ENCODE results near the gene NCOA5.

The NCOA5 gene

DNA sequence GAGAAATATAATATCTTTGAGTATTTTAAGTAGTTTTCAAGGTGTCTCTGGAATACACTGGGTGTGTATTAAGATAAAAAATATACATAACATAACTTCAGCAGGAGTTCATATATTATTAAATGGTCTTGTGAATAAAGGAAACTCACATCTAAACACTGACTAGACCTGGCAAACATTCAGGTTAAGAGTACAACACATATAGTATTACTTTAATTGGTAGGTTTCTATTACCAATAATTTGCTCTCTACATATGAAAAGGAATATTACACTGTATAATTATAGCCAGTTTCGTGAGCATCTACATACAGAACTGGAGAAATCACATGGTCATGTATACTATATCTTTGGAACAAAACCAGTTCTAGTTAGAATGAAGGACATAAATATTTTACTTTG lies 8.7 kb downstream of the NCOA5 start:
- CTCF ChIA-PET = interaction anchor here (0.9 to 3.7 kb wide), 4 partner anchors 8 to 111 kb away, joined by 3 to 13 read pairs (median 7); no protein-coding TSS in a partner anchor
- H3K4me3 ChIP-seq (ENCODE audit: low read depth, low read length) = no peak overlapping the region

DNA sequence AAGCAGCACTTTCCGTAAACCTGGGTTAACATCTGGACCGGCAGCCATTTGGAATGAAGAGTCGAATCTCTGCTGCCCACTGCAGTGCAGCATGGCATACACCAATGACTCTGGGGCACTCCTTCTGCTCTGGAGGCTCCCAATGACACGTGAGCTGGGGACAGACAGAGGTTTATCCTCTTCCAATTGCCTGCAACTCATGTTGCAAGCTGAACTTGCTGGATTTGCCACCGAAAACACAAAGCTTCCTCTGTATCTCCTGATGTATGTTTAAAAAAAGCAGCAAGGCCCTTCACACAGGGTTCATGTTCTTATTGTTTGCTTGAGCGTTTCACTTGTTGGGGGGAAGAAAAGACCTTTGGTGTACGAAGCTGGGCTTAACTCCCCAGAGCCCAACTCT lies 10.8 kb downstream of the NCOA5 start:
- DNase-seq (ENCODE audit: low read depth, low spot score) = no peak
- CTCF ChIA-PET = interaction anchor here (1.4 to 3.7 kb wide), 2 partner anchors 9 to 21 kb away, joined by 12 to 13 read pairs; no protein-coding TSS in a partner anchor
- H3K4me3 ChIP-seq (ENCODE audit: low read depth, low read length) = no peak overlapping the region
- POLR2A ChIA-PET = no interaction called here
- TF ChIP-seq, protein P1, sequence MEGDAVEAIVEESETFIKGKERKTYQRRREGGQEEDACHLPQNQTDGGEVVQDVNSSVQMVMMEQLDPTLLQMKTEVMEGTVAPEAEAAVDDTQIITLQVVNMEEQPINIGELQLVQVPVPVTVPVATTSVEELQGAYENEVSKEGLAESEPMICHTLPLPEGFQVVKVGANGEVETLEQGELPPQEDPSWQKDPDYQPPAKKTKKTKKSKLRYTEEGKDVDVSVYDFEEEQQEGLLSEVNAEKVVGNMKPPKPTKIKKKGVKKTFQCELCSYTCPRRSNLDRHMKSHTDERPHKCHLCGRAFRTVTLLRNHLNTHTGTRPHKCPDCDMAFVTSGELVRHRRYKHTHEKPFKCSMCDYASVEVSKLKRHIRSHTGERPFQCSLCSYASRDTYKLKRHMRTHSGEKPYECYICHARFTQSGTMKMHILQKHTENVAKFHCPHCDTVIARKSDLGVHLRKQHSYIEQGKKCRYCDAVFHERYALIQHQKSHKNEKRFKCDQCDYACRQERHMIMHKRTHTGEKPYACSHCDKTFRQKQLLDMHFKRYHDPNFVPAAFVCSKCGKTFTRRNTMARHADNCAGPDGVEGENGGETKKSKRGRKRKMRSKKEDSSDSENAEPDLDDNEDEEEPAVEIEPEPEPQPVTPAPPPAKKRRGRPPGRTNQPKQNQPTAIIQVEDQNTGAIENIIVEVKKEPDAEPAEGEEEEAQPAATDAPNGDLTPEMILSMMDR (IDR thresholded peaks at IDR 0.05; ENCODE audit: insufficient read depth, low read length, missing control alignments) = no peak

More for the DNA sequence above, 8.7 kb downstream of the NCOA5 start:
- TF ChIP-seq, protein P1 (IDR thresholded peaks at IDR 0.05; ENCODE audit: insufficient read depth, low read length, missing control alignments) = no peak
- POLR2A ChIA-PET = no interaction called here
- no peak for DNase-seq (ENCODE audit: low read depth, low spot score)

DNA sequence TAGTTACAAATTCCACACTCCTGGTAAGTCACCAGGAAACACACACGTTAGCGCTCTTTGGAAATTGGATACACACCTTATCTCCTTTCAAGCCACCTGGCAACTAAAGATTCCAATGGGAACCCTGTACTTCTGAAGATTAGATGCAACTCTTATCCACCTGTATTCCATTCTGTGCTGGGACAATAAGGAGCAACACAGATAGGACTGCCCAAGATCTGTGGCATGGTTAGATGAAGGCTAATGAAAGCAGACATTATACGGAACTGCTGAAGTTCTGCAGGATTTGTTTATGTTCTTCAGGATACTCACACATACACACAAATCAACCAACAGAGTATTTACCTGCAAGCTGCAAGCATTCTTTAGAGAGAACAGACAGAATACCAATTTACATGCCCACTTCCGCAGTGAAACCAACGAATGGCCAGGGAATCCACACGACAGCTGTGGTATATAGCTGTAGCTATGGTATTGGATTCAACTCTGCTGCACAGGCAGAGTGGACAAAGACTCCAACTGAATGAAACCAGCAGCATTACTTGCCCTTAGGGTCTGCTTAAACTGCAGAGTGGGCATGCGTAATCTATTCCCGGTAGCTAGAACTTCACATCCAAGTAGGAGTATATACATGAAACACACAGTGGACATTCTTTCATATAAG lies 12.0 kb downstream of the NCOA5 start:
- POLR2A ChIA-PET = no interaction called here
- DNase-seq (ENCODE audit: low read depth, low spot score) = no peak
- CTCF ChIA-PET = interaction anchor here (1.1 to 3.7 kb wide), 3 partner anchors 8 to 20 kb away, joined by 3 to 13 read pairs (median 12); no protein-coding TSS in a partner anchor
- H3K4me3 ChIP-seq (ENCODE audit: low read depth, low read length) = no peak overlapping the region
- TF ChIP-seq, protein P1 (IDR thresholded peaks at IDR 0.05; ENCODE audit: insufficient read depth, low read length, missing control alignments) = no peak

DNA sequence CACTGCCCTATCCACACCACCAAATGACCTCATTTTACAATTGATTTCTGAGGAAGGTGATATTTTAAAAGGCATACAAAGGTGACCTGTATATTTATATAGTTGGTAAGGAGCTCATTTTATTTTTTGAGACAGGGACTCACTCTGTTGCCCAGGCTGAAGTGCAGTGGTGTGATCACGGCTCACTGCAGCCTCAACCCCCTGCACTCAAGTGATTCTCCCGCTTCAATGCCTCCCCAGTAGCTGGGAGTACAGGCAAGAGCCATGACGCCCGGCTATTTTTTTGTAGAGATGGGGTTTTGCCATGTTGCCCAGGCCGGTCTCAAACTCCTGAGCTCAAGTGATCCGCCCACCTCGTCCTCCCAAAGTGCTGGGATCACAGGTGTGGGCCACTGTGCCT lies 13.0 kb downstream of the NCOA5 start:
- DNase-seq (ENCODE audit: low read depth, low spot score) = no peak
- TF ChIP-seq, protein P1 (IDR thresholded peaks at IDR 0.05; ENCODE audit: insufficient read depth, low read length, missing control alignments) = no peak
- CTCF ChIA-PET = interaction anchor here (1.1 to 1.4 kb wide), 2 partner anchors 9 to 11 kb away, joined by 3 to 6 read pairs; no protein-coding TSS in a partner anchor
- POLR2A ChIA-PET = interaction anchor here (0.5 to 0.6 kb wide), 2 partner anchors 19 to 715 kb away, joined by 3 to 4 read pairs; no protein-coding TSS in a partner anchor
- no peak overlapping the region for H3K4me3 ChIP-seq (ENCODE audit: low read depth, low read length)

DNA sequence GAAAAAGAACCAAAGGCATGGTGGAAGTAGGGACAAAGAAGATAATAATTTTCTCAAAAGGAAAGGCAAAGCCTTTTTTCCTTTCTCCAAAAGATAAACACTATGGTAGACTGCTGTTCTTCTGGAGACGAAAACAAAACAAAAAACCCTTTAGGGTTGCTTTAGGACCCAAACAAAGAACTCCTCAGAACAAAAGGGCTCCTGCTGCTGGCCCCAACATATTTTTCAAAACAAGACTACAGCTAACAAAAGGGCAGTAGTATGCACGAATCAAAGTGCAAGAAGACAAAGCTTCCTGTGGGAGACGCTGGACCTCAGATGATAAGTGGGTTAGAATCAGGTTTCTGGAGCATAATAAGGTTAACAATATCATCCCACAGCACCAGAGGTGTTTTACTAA lies 15.8 kb downstream of the NCOA5 start:
- TF ChIP-seq, protein P1 (IDR thresholded peaks at IDR 0.05; ENCODE audit: insufficient read depth, low read length, missing control alignments) = no peak
- no peak overlapping the region for H3K4me3 ChIP-seq (ENCODE audit: low read depth, low read length)
- ChIA-PET CTCF (interaction anchor here (1.3 to 1.4 kb wide), 2 partner anchors 16 to 60 kb away, joined by 4 to 5 read pairs; no protein-coding TSS in a partner anchor), POLR2A (no interaction called here)
- no peak for DNase-seq (ENCODE audit: low read depth, low spot score)

DNA sequence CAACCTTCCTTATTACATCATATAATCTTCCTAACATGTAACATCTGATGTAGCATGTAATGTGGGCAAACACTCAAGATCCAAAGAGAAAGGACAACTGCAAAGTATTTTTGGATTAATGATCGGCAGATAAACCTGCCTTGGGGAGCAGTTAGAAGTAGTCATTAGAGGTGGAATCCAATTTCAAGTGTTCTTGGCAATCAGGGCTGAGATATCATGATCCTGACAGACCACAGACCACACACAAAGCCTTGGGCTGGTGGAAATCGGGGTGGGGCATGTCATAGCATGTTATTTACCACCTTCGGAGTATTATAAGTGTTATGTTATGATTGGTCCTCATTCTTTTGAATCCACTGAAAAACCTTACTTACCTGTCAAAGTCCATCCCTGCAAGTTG lies 16.3 kb downstream of the NCOA5 start:
- DNase-seq (ENCODE audit: low read depth, low spot score) = no peak

More for the DNA sequence above, 16.3 kb downstream of the NCOA5 start:
- TF ChIP-seq, protein P1 (IDR thresholded peaks at IDR 0.05; ENCODE audit: insufficient read depth, low read length, missing control alignments) = no peak
- POLR2A ChIA-PET = no interaction called here
- H3K4me3 ChIP-seq (ENCODE audit: low read depth, low read length) = no peak overlapping the region
- CTCF ChIA-PET = interaction anchor here (1.4 kb wide), 1 partner anchor 60 kb away, joined by 5 read pairs; no protein-coding TSS in a partner anchor

All from AG04449 (cell line).